Lung (tissue), 12 donors: ENCODE measurements around the gene CLDN19. TPM values are rescaled to one million over a fixed set of nuclear protein-coding genes. Genes with fewer than 3 reads are reported as not detected.

ENCODE experiments used
- ATAC-seq: fragments of 200-7000 bp; cut with Tn5 transposase; one replicate; pipeline ENCODE4 v1.9.1; 2020; ENCODE audit warnings: moderate number of reproducible peaks; ENCODE audit not compliant: insufficient read depth, low FRiP score
- DNase-seq, 3 donors: peaks; one replicate each; pipeline ENCODE4 v3.0.0-alpha.2; 2013 to 2017
- H3K27ac ChIP-seq, 2 donors: one replicate each; pipeline ENCODE4 v1.5.1; 2013; ENCODE audit warnings: mild to moderate bottlenecking in 2 of 2, moderate library complexity in 2 of 2, control low read depth in 1 of 2, inconsistent platforms in 1 of 2, low read depth in 1 of 2, low read length in 1 of 2
- H3K27me3 ChIP-seq, 3 donors: one replicate each; pipeline ENCODE4 v1.5.1; 2013; ENCODE audit warnings: low read length in 2 of 3; ENCODE audit not compliant: control insufficient read depth in 3 of 3, insufficient read depth in 3 of 3
- H3K36me3 ChIP-seq, 4 donors: one replicate each; pipeline ENCODE4 v1.5.1; 2013; ENCODE audit warnings: low read length in 4 of 4, mild to moderate bottlenecking in 1 of 4, moderate library complexity in 1 of 4; ENCODE audit not compliant: control insufficient read depth in 4 of 4, insufficient read depth in 4 of 4
- H3K4me1 ChIP-seq, 5 donors: one replicate each; pipeline ENCODE4 v1.5.1; 2013; ENCODE audit warnings: low read length in 5 of 5, mild to moderate bottlenecking in 2 of 5, moderate library complexity in 1 of 5; ENCODE audit not compliant: control insufficient read depth in 5 of 5, insufficient read depth in 5 of 5
- H3K4me3 ChIP-seq: one replicate; pipeline ENCODE4 v1.5.1; 2013; ENCODE audit warnings: mild to moderate bottlenecking, control low read depth, moderate library complexity
- H3K9ac ChIP-seq, 2 donors: one replicate each; pipeline ENCODE4 v1.5.1; 2013; ENCODE audit warnings: low read length in 2 of 2, control low read depth in 1 of 2; ENCODE audit not compliant: insufficient read depth in 1 of 2
- H3K9me3 ChIP-seq, 4 donors: one replicate each; pipeline ENCODE4 v1.5.1; 2013; ENCODE audit warnings: low read length in 3 of 4, mild to moderate bottlenecking in 1 of 4, moderate library complexity in 1 of 4; ENCODE audit not compliant: control insufficient read depth in 4 of 4, insufficient read depth in 3 of 4
- CTCF ChIP-seq: IDR thresholded peaks from 2 replicates; pipeline ENCODE4 v1.5.1; 2012; ENCODE audit warnings: mild to moderate bottlenecking; ENCODE audit errors: control extremely low read depth, extremely low read depth
- WGBS, 2 donors: extraction: QIAGEN DNeasy Blood & Tissue Kit; methylation state at CpG; one replicate each; pipeline ENCODE4 v1.1.7; 2013; 5-methylcytosine and 5-hydroxymethylcytosine counted together
- polyA plus RNA-seq, 2 donors: library from polyadenylated mRNA; stranded (reverse); fragments of 200-250 nt; gene quantifications; one replicate each; pipeline ENCODE4 v1.2.1, GENCODE V29; 2013
- total RNA-seq, 2 donors: library from RNA; depleted of rRNA in 1 of 2; stranded (reverse); fragments of >200 nt in 1 of 2; gene quantifications; one replicate each; pipeline ENCODE4 v1.2.1, GENCODE V29; 2014 to 2021
- donor health status: control.
- donor health status: control.
- donor health status: Bipolar disorder and iron deficiency.
- donor health status: healthy.
- donor health status: DM: yes; HTN: yes; CAD: no.

Gene CLDN19
- total and polyA plus RNA-seq, 4 donors, result 0.01 to 2.0 (median 0.04) TPM; not detected in 1

- Histone ChIP-seq H3K4me1 (no peaks in the 10 kb centered on the region), H3K27me3 (no peaks in the 10 kb centered on the region), H3K4me3 (no peak overlapping the region), H3K9ac (no peak overlapping the region), H3K9me3 (no peaks in the 10 kb centered on the region), H3K27ac (no peak overlapping the region), H3K36me3 (peaks cover 13 to 60% (median 46%) of the 10 kb centered on the region in 4 donors)
- no peak for TF ChIP-seq CTCF
- 96% methylated on average over 12 of the region's 12 CpGs for WGBS, 2 donors
- ATAC-seq, result no peak
- no peak for DNase-seq
Measured at GRCh38 chr1:42750041-42750440, 10.0 kb upstream of the CLDN19 start.

GRCh38 chr1:42748461-42749410 is 8.7 kb upstream of the CLDN19 start:
- no peak for ATAC-seq
- no peaks in the 10 kb centered on the region for H3K27me3 ChIP-seq
- H3K9ac ChIP-seq, result no peak overlapping the region
- no peaks in the 10 kb centered on the region for H3K9me3 ChIP-seq
- TF ChIP-seq CTCF, result no peak
- H3K4me3 ChIP-seq, result no peak overlapping the region
- 76% methylated on average over 14 of the region's 14 CpGs for WGBS, 2 donors
- H3K27ac ChIP-seq, result no peak overlapping the region
- no peaks in the 10 kb centered on the region for H3K4me1 ChIP-seq
- peaks cover 7 to 49% (median 38%) of the 10 kb centered on the region in 4 donors for H3K36me3 ChIP-seq
- DNase-seq, result no peak

- no peak for DNase-seq
- Histone ChIP-seq H3K36me3 (peaks cover 7 to 46% (median 34%) of the 10 kb centered on the region in 4 donors), H3K4me3 (no peak overlapping the region), H3K27ac (no peak overlapping the region), H3K9ac (no peak overlapping the region), H3K4me1 (no peaks in the 10 kb centered on the region), H3K27me3 (no peaks in the 10 kb centered on the region), H3K9me3 (no peaks in the 10 kb centered on the region)
- whole genome bisulfite sequencing, 2 donors, result 86 to 89% methylated on average over 10 of the region's 10 CpGs
- no peak for TF ChIP-seq CTCF
- no peak for ATAC-seq
Measured at GRCh38 chr1:42748021-42748420, 8.0 kb upstream of the CLDN19 start.
